K562 (cell line): ENCODE measurements around the gene PTPN7. TPM values are rescaled to one million over a fixed set of nuclear protein-coding genes. Genes with fewer than 3 reads are reported as not detected.
A peak's percentile ranks its signal among the peaks of the same experiment; 100 is the strongest.

Experiments
- ADNP ChIP-seq: fragments of 200-800 bp; sonication (Bioruptor generic); IDR thresholded peaks from 2 replicates; pipeline ENCODE4 v1.6.1; 2016; ENCODE audit warnings: missing genetic modification characterization, missing compliant biosample characterization
- FOXP1 ChIP-seq: sonication (generic); formaldehyde crosslinking; IDR thresholded peaks from 2 replicates; pipeline ENCODE4 v1.8.0; 2022; ENCODE audit warnings: mild to moderate bottlenecking, missing genetic modification reagents
- HNRNPL ChIP-seq: fragments of 200-400 bp; formaldehyde crosslinking; IDR thresholded peaks from 2 replicates; pipeline ENCODE4 v1.6.1; 2017; ENCODE audit warnings: low read depth, mild to moderate bottlenecking, low read length
- PHF20 ChIP-seq: fragments of 450-650 bp; IDR thresholded peaks from 2 replicates; pipeline ENCODE4 v1.6.1; 2018; ENCODE audit not compliant: partially characterized antibody
- SETDB1 ChIP-seq: IDR thresholded peaks from one replicate; pipeline ENCODE4 v1.6.1; 2012; ENCODE audit warnings: low read length, control low read depth, inconsistent platforms
- SRSF7 ChIP-seq: fragments of 200-400 bp; formaldehyde crosslinking; optimal IDR thresholded peaks from 2 replicates; pipeline ENCODE3; 2017; ENCODE audit warnings: mild to moderate bottlenecking, low read depth, low read length
- YBX1 ChIP-seq: fragments of 450-650 bp; IDR thresholded peaks from 2 replicates; pipeline ENCODE4 v1.7.1; 2016; ENCODE audit warnings: mild to moderate bottlenecking
- ZBTB26 ChIP-seq: fragments of 450-650 bp; formaldehyde crosslinking; IDR thresholded peaks from 2 replicates; pipeline ENCODE4 v1.4.0; 2022; ENCODE audit warnings: missing genetic modification characterization
- ZNF282 ChIP-seq: sonication (generic); formaldehyde crosslinking; IDR thresholded peaks from 2 replicates; pipeline ENCODE4 v1.8.1; 2023; ENCODE audit warnings: missing genetic modification reagents
- ZNF316 ChIP-seq: fragments of 450-650 bp; IDR thresholded peaks from 2 replicates; pipeline ENCODE4 v1.6.1; 2016
- ZNF445 ChIP-seq: fragments of 250-450 bp; sonication (Bioruptor Pico); IDR thresholded peaks from 2 replicates; pipeline ENCODE4 v1.4.0; 2020; ENCODE audit warnings: low read depth, mild to moderate bottlenecking, moderate library complexity
- ZNF584 ChIP-seq: fragments of 200-800 bp; sonication (Bioruptor generic); IDR thresholded peaks from 2 replicates; pipeline ENCODE4 v1.6.1; 2016; ENCODE audit warnings: low read depth, mild to moderate bottlenecking, missing genetic modification characterization, missing compliant biosample characterization
- ZNF644 ChIP-seq: fragments of 200-800 bp; sonication (Bioruptor generic); IDR thresholded peaks from 2 replicates; pipeline ENCODE4 v1.6.1; 2016; ENCODE audit warnings: low read depth, missing genetic modification characterization, missing compliant biosample characterization
- polyA plus RNA-seq, 8 experiments: library from polyadenylated mRNA; depleted of rRNA in 4 of 8; stranded (reverse) in 5 of 8; unstranded in 3 of 8; fragments of >200 nt; fragmentation: Nextera tagmentation in 2 of 8; fragmentation: Illumina TruSeq in 1 of 8; extraction: Ambion mirVana in 2 of 8; extraction: Trizol in 1 of 8; gene quantifications; 2 replicates each; pipeline versions ENCODE4 v1.2.1 to v1.2.3, GENCODE V29; 2011 to 2014; ENCODE audit warnings: inconsistent platforms in 1 of 8, missing spikeins in 1 of 8
- total RNA-seq, 7 experiments: library from RNA; depleted of rRNA in 6 of 7; stranded (reverse); fragments of >200 nt in 6 of 7; fragmentation: Illumina TruSeq in 2 of 7; extraction: Trizol in 2 of 7; gene quantifications; 2 replicates each; pipeline versions ENCODE4 v1.2.1 to v1.2.3, GENCODE V29; 2011 to 2021; ENCODE audit warnings: low replicate concordance in 1 of 7
- TF ChIP-seq, protein P1 (sequence below): fragments of 450-650 bp; formaldehyde crosslinking; conservative IDR thresholded peaks from 2 replicates; pipeline ENCODE4 v1.4.0; 2022; ENCODE audit warnings: mild to moderate bottlenecking, missing genetic modification characterization

Gene PTPN7
- total and polyA plus RNA-seq, 9 of the 15 experiments (the other 6 are each of a cell fraction or from before 2014, with no cell fraction given) = 18.7 to 144 (median 120) TPM

- TF ChIP-seq HNRNPL (no peak), ZNF584 (CRISPR knock-in tag) (no peak), FOXP1 (CRISPR knock-in tag) (0 out of 2 replicates have a peak, but pooled peaks have one; percentile 60), YBX1 (no peak), SRSF7 (no peak), ZNF282 (CRISPR knock-in tag) (no peak), ADNP (tag) (peak; percentile 41; the same call in 1 of the 2 replicates), ZNF316 (peak; percentile 71), ZNF445 (CRISPR knock-in tag) (no peak), ZBTB26 (CRISPR knock-in tag) (peak; percentile 47; the same call in 1 of the 2 replicates), SETDB1 (no peak), PHF20 (peak; percentile 54), ZNF644 (tag) (no peak)
- TF ChIP-seq, protein P1, sequence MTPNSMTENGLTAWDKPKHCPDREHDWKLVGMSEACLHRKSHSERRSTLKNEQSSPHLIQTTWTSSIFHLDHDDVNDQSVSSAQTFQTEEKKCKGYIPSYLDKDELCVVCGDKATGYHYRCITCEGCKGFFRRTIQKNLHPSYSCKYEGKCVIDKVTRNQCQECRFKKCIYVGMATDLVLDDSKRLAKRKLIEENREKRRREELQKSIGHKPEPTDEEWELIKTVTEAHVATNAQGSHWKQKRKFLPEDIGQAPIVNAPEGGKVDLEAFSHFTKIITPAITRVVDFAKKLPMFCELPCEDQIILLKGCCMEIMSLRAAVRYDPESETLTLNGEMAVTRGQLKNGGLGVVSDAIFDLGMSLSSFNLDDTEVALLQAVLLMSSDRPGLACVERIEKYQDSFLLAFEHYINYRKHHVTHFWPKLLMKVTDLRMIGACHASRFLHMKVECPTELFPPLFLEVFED (CRISPR knock-in tag) = 0 out of 2 replicates have a peak, but pooled peaks have one; percentile 18
Observed at GRCh38 chr1:202204065-202204464, 43.7 kb upstream of the PTPN7 start (continued).
